Measurements from ENCODE around the gene POC1A. TPM values are rescaled to one million over a fixed set of nuclear protein-coding genes. Genes with fewer than 3 reads are reported as not detected.
"Not testable (repeated sequence)": the region's sequence is repeated elsewhere in the genome, so short reads cannot be mapped to it uniquely, and the experiment has no call there.

POC1A gene
- total RNA-seq, 1 experiment from 2014 or later, result 16.1 TPM

- POLR2A ChIA-PET (ENCODE audit: low non-redundant PET), result no interaction called here
- no peak for DNase-seq (ENCODE audit: low spot score)
- intact Hi-C loops (cut with micrococcal nuclease; ENCODE audit: unreplicated experiment), result no loop called here
Observed at GRCh38 chr3:52171514-52172261, 17.5 kb upstream of the POC1A start.

GRCh38 chr3:52170217-52170616 lies 16.0 kb upstream of the POC1A start:
- H3K4me3 ChIP-seq (ENCODE audit: low read depth, low read length, poor library complexity, severe bottlenecking); CTCF ChIA-PET; H3K27me3 ChIP-seq (replicated peaks; ENCODE audit: insufficient read depth, low read depth, low read length, poor library complexity); H3K9me3 ChIP-seq (ENCODE audit: low read depth, low read length, poor library complexity, severe bottlenecking); intact Hi-C loops (cut with micrococcal nuclease; ENCODE audit: unreplicated experiment); POLR2A ChIA-PET (ENCODE audit: low non-redundant PET); H3K27ac ChIP-seq (ENCODE audit: low read depth, low read length, poor library complexity, severe bottlenecking); DNase-seq (ENCODE audit: low spot score); H3K4me1 ChIP-seq (ENCODE audit: insufficient read depth, low read length, poor library complexity, severe bottlenecking); BruUV-seq (replicated peaks); H3K36me3 ChIP-seq (ENCODE audit: insufficient read depth, low read length, poor library complexity, severe bottlenecking): not testable (repeated sequence)

More at GRCh38 chr3:52171514-52172261, 17.5 kb upstream of the POC1A start:
- Histone ChIP-seq H3K27me3 (replicated peaks; ENCODE audit: insufficient read depth, low read depth, low read length, poor library complexity) (no peaks in the 10 kb centered on the region), H3K4me3 (ENCODE audit: low read depth, low read length, poor library complexity, severe bottlenecking) (no peak overlapping the region), H3K36me3 (ENCODE audit: insufficient read depth, low read length, poor library complexity, severe bottlenecking) (no peaks in the 10 kb centered on the region), H3K9me3 (ENCODE audit: low read depth, low read length, poor library complexity, severe bottlenecking) (no peaks in the 10 kb centered on the region), H3K4me1 (ENCODE audit: insufficient read depth, low read length, poor library complexity, severe bottlenecking) (no peaks in the 10 kb centered on the region), H3K27ac (ENCODE audit: low read depth, low read length, poor library complexity, severe bottlenecking) (no peak overlapping the region)
- CTCF ChIA-PET, result no interaction called here
- no TSS peak for BruUV-seq (replicated peaks)
- TF ChIP-seq EZH2 (IDR thresholded peaks at IDR 0.05; ENCODE audit: borderline replicate concordance, low read depth, low read length, poor library complexity, severe bottlenecking), result no peak
- no peak for TF ChIP-seq CTCF (conservative IDR thresholded peaks at IDR 0.05; ENCODE audit: low read depth, low read length)

- Histone ChIP-seq H3K4me3 (ENCODE audit: low read depth, low read length, poor library complexity, severe bottlenecking) (no peak overlapping the region), H3K36me3 (ENCODE audit: insufficient read depth, low read length, poor library complexity, severe bottlenecking) (no peaks in the 10 kb centered on the region), H3K9me3 (ENCODE audit: low read depth, low read length, poor library complexity, severe bottlenecking) (no peaks in the 10 kb centered on the region), H3K27me3 (replicated peaks; ENCODE audit: insufficient read depth, low read depth, low read length, poor library complexity) (no peaks in the 10 kb centered on the region), H3K27ac (ENCODE audit: low read depth, low read length, poor library complexity, severe bottlenecking) (no peak overlapping the region), H3K4me1 (ENCODE audit: insufficient read depth, low read length, poor library complexity, severe bottlenecking) (no peaks in the 10 kb centered on the region)
- CTCF ChIA-PET, result no interaction called here
- intact Hi-C loops (cut with micrococcal nuclease; ENCODE audit: unreplicated experiment), result no loop called here
- DNase-seq (ENCODE audit: low spot score), result no peak
- POLR2A ChIA-PET (ENCODE audit: low non-redundant PET), result no interaction called here
- no peak for TF ChIP-seq EZH2 (IDR thresholded peaks at IDR 0.05; ENCODE audit: borderline replicate concordance, low read depth, low read length, poor library complexity, severe bottlenecking)
- TF ChIP-seq CTCF (conservative IDR thresholded peaks at IDR 0.05; ENCODE audit: low read depth, low read length), result no peak
- BruUV-seq (replicated peaks), result no TSS peak
Observed at GRCh38 chr3:52167240-52167639, 13.0 kb upstream of the POC1A start.

Data from A673 (cell line).